WTC11 (cell line): Measurements from ENCODE around the gene TBC1D21. TPM values are rescaled to one million over a fixed set of nuclear protein-coding genes. Genes with fewer than 3 reads are reported as not detected.

ENCODE experiments used
- ATAC-seq: fragments of 200-7000 bp; cut with Tn5 transposase; 2 replicates; pipeline ENCODE4 v1.10.0; 2021; ENCODE audit warnings: mild to moderate bottlenecking, moderate library complexity
- CTCF ChIA-PET: fragments of 300-600 bp; sonication (Branson Sonifier 250); formaldehyde crosslinking; loops from one replicate; lab custom pipeline; 2021; ENCODE audit warnings: antibody characterized with exemption; lab: Charles Lee
- POLR2A ChIA-PET: fragments of 350-600 bp; sonication (Branson Sonifier 250); formaldehyde crosslinking; loops from one replicate; lab custom pipeline; 2021; ENCODE audit warnings: antibody characterized with exemption; lab: Charles Lee
- DNase-seq: peaks from one replicate; pipeline ENCODE4 v3.0.0; 2021; ENCODE audit warnings: low spot score
- H3K27ac Mint-ChIP-seq: 2 replicates; pipeline ENCODE4 v1.8.0; 2021; ENCODE audit warnings: mixed read lengths
- H3K27me3 Mint-ChIP-seq: 2 replicates; pipeline ENCODE4 v1.8.0; 2021; ENCODE audit warnings: low read depth, mild to moderate bottlenecking, moderate library complexity, mixed read lengths
- H3K36me3 Mint-ChIP-seq: 2 replicates; pipeline ENCODE4 v1.8.0; 2021; ENCODE audit warnings: mixed read lengths
- H3K4me1 Mint-ChIP-seq: 2 replicates; pipeline ENCODE4 v1.8.0; 2022; ENCODE audit warnings: mixed read lengths
- H3K4me3 Mint-ChIP-seq: 2 replicates; pipeline ENCODE4 v1.8.0; 2021; ENCODE audit warnings: mild to moderate bottlenecking, moderate library complexity, mixed read lengths
- H3K9me3 Mint-ChIP-seq: 2 replicates; pipeline ENCODE4 v1.8.0; 2021; ENCODE audit warnings: mixed read lengths
- AFF4 ChIP-seq: sonication (generic); formaldehyde crosslinking; IDR thresholded peaks from 2 replicates; pipeline ENCODE4 v1.8.1; 2023; ENCODE audit warnings: mild to moderate bottlenecking, missing genetic modification reagents, borderline replicate concordance
- ATF3 ChIP-seq: sonication (generic); formaldehyde crosslinking; conservative IDR thresholded peaks from 2 replicates; pipeline ENCODE4 v1.8.1; 2022; ENCODE audit warnings: mild to moderate bottlenecking, missing genetic modification reagents
- CREM ChIP-seq: sonication (generic); formaldehyde crosslinking; IDR thresholded peaks from 2 replicates; pipeline ENCODE4 v1.8.1; 2022; ENCODE audit warnings: mild to moderate bottlenecking, missing genetic modification reagents, moderate library complexity
- ESRRA ChIP-seq: sonication (generic); formaldehyde crosslinking; IDR thresholded peaks from 2 replicates; pipeline ENCODE4 v1.8.1; 2022; ENCODE audit warnings: mild to moderate bottlenecking, missing genetic modification reagents, borderline replicate concordance
- ETV6 ChIP-seq: sonication (generic); formaldehyde crosslinking; IDR thresholded peaks from 2 replicates; pipeline ENCODE4 v1.8.1; 2022; ENCODE audit warnings: mild to moderate bottlenecking, missing genetic modification reagents
- FOXP4 ChIP-seq: sonication (generic); formaldehyde crosslinking; IDR thresholded peaks from 2 replicates; pipeline ENCODE4 v1.8.0; 2022; ENCODE audit warnings: mild to moderate bottlenecking, missing genetic modification reagents
- GTF2I ChIP-seq: fragments of 250-450 bp; sonication (Bioruptor Pico); conservative IDR thresholded peaks from 2 replicates; pipeline ENCODE4 v1.4.0; 2021; ENCODE audit warnings: mild to moderate bottlenecking
- JAZF1 ChIP-seq: fragments of 250-450 bp; sonication (Bioruptor Pico); IDR thresholded peaks from 2 replicates; pipeline ENCODE4 v1.9.0; 2021; ENCODE audit warnings: moderate library complexity, mild to moderate bottlenecking, inconsistent platforms
- KAT7 ChIP-seq: sonication (generic); formaldehyde crosslinking; IDR thresholded peaks from 2 replicates; pipeline ENCODE4 v1.8.1; 2023; ENCODE audit warnings: missing genetic modification reagents, mild to moderate bottlenecking, borderline replicate concordance
- MLX ChIP-seq: sonication (generic); formaldehyde crosslinking; IDR thresholded peaks from 2 replicates; pipeline ENCODE4 v1.8.1; 2023; ENCODE audit warnings: mild to moderate bottlenecking, missing genetic modification reagents, moderate library complexity
- NFATC4 ChIP-seq: fragments of 250-450 bp; sonication (Bioruptor Pico); IDR thresholded peaks from 2 replicates; pipeline ENCODE4 v1.9.0; 2021; ENCODE audit warnings: mild to moderate bottlenecking
- NFE2L1 ChIP-seq: sonication (generic); formaldehyde crosslinking; IDR thresholded peaks from 2 replicates; pipeline ENCODE4 v1.8.1; 2023; ENCODE audit warnings: missing genetic modification reagents
- NFYB ChIP-seq: sonication (generic); formaldehyde crosslinking; conservative IDR thresholded peaks from 2 replicates; pipeline ENCODE4 v1.8.0; 2022; ENCODE audit warnings: low read depth, missing genetic modification reagents
- OVOL2 ChIP-seq: fragments of 250-450 bp; sonication (Bioruptor Pico); IDR thresholded peaks from 2 replicates; pipeline ENCODE4 v1.9.0; 2021; ENCODE audit warnings: mild to moderate bottlenecking, borderline replicate concordance
- RELA ChIP-seq: sonication (generic); formaldehyde crosslinking; IDR thresholded peaks from 2 replicates; pipeline ENCODE4 v1.8.1; 2022; ENCODE audit warnings: missing genetic modification reagents, mild to moderate bottlenecking, borderline replicate concordance
- RORB ChIP-seq: fragments of 250-450 bp; sonication (Bioruptor Pico); IDR thresholded peaks from 2 replicates; pipeline ENCODE4 v1.9.0; 2021; ENCODE audit warnings: mild to moderate bottlenecking
- SMAD4 ChIP-seq: sonication (generic); formaldehyde crosslinking; IDR thresholded peaks from 2 replicates; pipeline ENCODE4 v1.8.0; 2022; ENCODE audit warnings: mild to moderate bottlenecking, missing genetic modification reagents
- TEAD1 ChIP-seq: sonication (generic); formaldehyde crosslinking; IDR thresholded peaks from 2 replicates; pipeline ENCODE4 v1.8.0; 2022; ENCODE audit warnings: mild to moderate bottlenecking, missing genetic modification reagents
- TEAD4 ChIP-seq: sonication (generic); formaldehyde crosslinking; IDR thresholded peaks from 2 replicates; pipeline ENCODE4 v1.8.0; 2022; ENCODE audit warnings: mild to moderate bottlenecking, missing genetic modification reagents
- TP53 ChIP-seq: sonication (generic); formaldehyde crosslinking; IDR thresholded peaks from 2 replicates; pipeline ENCODE4 v1.8.1; 2023; ENCODE audit warnings: mild to moderate bottlenecking, missing genetic modification reagents
- USF2 ChIP-seq: sonication (generic); formaldehyde crosslinking; IDR thresholded peaks from 2 replicates; pipeline ENCODE4 v1.8.1; 2023; ENCODE audit warnings: mild to moderate bottlenecking, missing genetic modification reagents, moderate library complexity
- ZNF423 ChIP-seq: fragments of 250-450 bp; sonication (Bioruptor Pico); IDR thresholded peaks from 2 replicates; pipeline ENCODE4 v2.1.2; 2022; ENCODE audit warnings: mild to moderate bottlenecking, moderate library complexity
- ZNF671 ChIP-seq: fragments of 250-450 bp; sonication (Bioruptor Pico); IDR thresholded peaks from 2 replicates; pipeline ENCODE4 v1.8.0; 2021; ENCODE audit warnings: mild to moderate bottlenecking
- total RNA-seq: library from RNA; stranded (reverse); gene quantifications from 3 replicates; pipeline ENCODE4 v1.2.3, GENCODE V29; 2021

The TBC1D21 gene
- total RNA-seq, 1 experiment from 2014 or later, result not detected

GRCh38 chr15:73932381-73933191 lies 59.2 kb downstream of the TBC1D21 start:
- no peaks in the 10 kb centered on the region for H3K9me3 Mint-ChIP-seq
- TF ChIP-seq RELA (CRISPR knock-in tag), result no peak
- no peak for TF ChIP-seq TEAD1 (CRISPR knock-in tag)
- no peak for TF ChIP-seq ATF3 (CRISPR knock-in tag)
- no peak for TF ChIP-seq ESRRA (CRISPR knock-in tag)
- no peak for TF ChIP-seq CREM
- TF ChIP-seq GTF2I (CRISPR knock-in tag), result no peak
- TF ChIP-seq MLX (CRISPR knock-in tag), result no peak
- no peak for TF ChIP-seq OVOL2 (CRISPR knock-in tag)
- TF ChIP-seq USF2, result no peak
- no peak for TF ChIP-seq JAZF1
- TF ChIP-seq NFE2L1, result no peak
- CTCF ChIA-PET, result interaction anchor here (1.0 to 2.2 kb wide), 3 partner anchors 19 to 65 kb away, joined by 3 to 12 read pairs (median 3); no protein-coding TSS in a partner anchor

GRCh38 chr15:73934281-73934680 lies 60.9 kb downstream of the TBC1D21 start:
- no peak overlapping the region for H3K4me3 Mint-ChIP-seq
- CTCF ChIA-PET, result interaction anchor here (1.7 to 3.4 kb wide), 6 partner anchors 17 to 102 kb away, joined by 3 to 13 read pairs (median 12); partner anchors contain the start of gene PML
- H3K9me3 Mint-ChIP-seq, result no peaks in the 10 kb centered on the region
- H3K27me3 Mint-ChIP-seq, result no peaks in the 10 kb centered on the region
- no peak overlapping the region for H3K27ac Mint-ChIP-seq
- TF ChIP-seq RORB, result no peak
- TF ChIP-seq NFATC4 (CRISPR knock-in tag), result no peak
- TF ChIP-seq TEAD4 (CRISPR knock-in tag), result no peak
- no peak for TF ChIP-seq ETV6
- no peak for TF ChIP-seq ZNF423 (CRISPR knock-in tag)
- TF ChIP-seq ATF3 (CRISPR knock-in tag), result no peak
- TF ChIP-seq NFYB (CRISPR knock-in tag), result no peak
- no peak for TF ChIP-seq RELA (CRISPR knock-in tag)
- TF ChIP-seq JAZF1, result no peak
- no peak for TF ChIP-seq AFF4 (CRISPR knock-in tag)
- no peak for TF ChIP-seq ZNF671 (CRISPR knock-in tag)
- no peak for TF ChIP-seq TP53 (CRISPR knock-in tag)
- TF ChIP-seq OVOL2 (CRISPR knock-in tag), result no peak
- TF ChIP-seq SMAD4 (CRISPR knock-in tag), result no peak
- TF ChIP-seq KAT7 (CRISPR knock-in tag), result no peak
- no peak for TF ChIP-seq FOXP4 (CRISPR knock-in tag)
- H3K4me1 Mint-ChIP-seq, result peaks cover 14% of the 10 kb centered on the region
- POLR2A ChIA-PET, result interaction anchor here (1.0 kb wide), 1 partner anchor 11 kb away, joined by 3 read pairs; no protein-coding TSS in a partner anchor
- ATAC-seq, result no peak
- DNase-seq, result no peak
- H3K36me3 Mint-ChIP-seq, result no peaks in the 10 kb centered on the region

More at GRCh38 chr15:73932381-73933191, 59.2 kb downstream of the TBC1D21 start:
- Mint-ChIP-seq H3K36me3 (no peaks in the 10 kb centered on the region), H3K4me3 (no peak overlapping the region), H3K27me3 (peaks cover 2% of the 10 kb centered on the region; the same call in 1 of the 2 replicates), H3K27ac (no peak overlapping the region), H3K4me1 (peaks cover 25% of the 10 kb centered on the region)
- DNase-seq, result no peak
- ATAC-seq, result no peak
- POLR2A ChIA-PET, result no interaction called here
